ENCODE measurements around the gene TRPT1.

Gene TRPT1

GRCh38 chr11:64231546-64231945 is 5.6 kb upstream of the TRPT1 start:
- DNase-seq: no peak

- no peak for DNase-seq
Observed at GRCh38 chr11:64230985-64231365, 5.0 kb upstream of the TRPT1 start.

GRCh38 chr11:64230171-64230984 is 4.4 kb upstream of the TRPT1 start, which contains the start of gene DNAJC4:
Gene DNAJC4 (plus strand): TSS chr11:64230548. CDS start chr11:64230855, 307 bp downstream.
- peak in 55 of 56 donors; percentile 49 to 95 (median 82) for DNase-seq

- no peak for DNase-seq
Observed at GRCh38 chr11:64229744-64230170, 3.8 kb upstream of the TRPT1 start.

GRCh38 chr11:64229090-64229743 is 3.2 kb upstream of the TRPT1 start:
- DNase-seq: no peak

- no peak for DNase-seq
Observed at GRCh38 chr11:64227405-64227956, 1.5 kb upstream of the TRPT1 start.

GRCh38 chr11:64226507-64227051 is 593 bp upstream of the TRPT1 start:
- DNase-seq: peak in 8 of 56 donors; percentile 21 to 61 (median 42)

- DNase-seq: no peak
Observed at GRCh38 chr11:64224891-64225607, 937 bp downstream of the TRPT1 start.

- no peak for DNase-seq
Observed at GRCh38 chr11:64224151-64224890, 1.7 kb downstream of the TRPT1 start.

GRCh38 chr11:64223001-64223651 is 2.9 kb downstream of the TRPT1 start:
- no peak for DNase-seq

GRCh38 chr11:64222651-64223000 is 3.4 kb downstream of the TRPT1 start:
- DNase-seq: no peak

- DNase-seq: no peak
Observed at GRCh38 chr11:64220798-64221197, 5.2 kb downstream of the TRPT1 start.

GRCh38 chr11:64220271-64220670 is 5.7 kb downstream of the TRPT1 start:
- DNase-seq: no peak

GRCh38 chr11:64219755-64220154 is 6.2 kb downstream of the TRPT1 start:
- DNase-seq: no peak

GRCh38 chr11:64219354-64219684 is 6.7 kb downstream of the TRPT1 start:
- DNase-seq: no peak

GRCh38 chr11:64218628-64219353 is 7.2 kb downstream of the TRPT1 start:
- DNase-seq: peak in 3 of 56 donors; percentile 25 to 63 (median 34)

- no peak for DNase-seq
Observed at GRCh38 chr11:64216879-64217278, 9.1 kb downstream of the TRPT1 start.

GRCh38 chr11:64211181-64211872 is 14.7 kb downstream of the TRPT1 start:
- no peak for DNase-seq

Measured in nucleus accumbens (tissue), 56 donors.